H1 (cell line): ENCODE data around the gene C4orf46. TPM values are rescaled to one million over a fixed set of nuclear protein-coding genes. Genes with fewer than 3 reads are reported as not detected.

Source experiments
- CHD7 ChIP-seq: fragments of 300-600 bp; sonication (generic); IDR thresholded peaks from 2 replicates; pipeline ENCODE4 v1.7.1; 2012; ENCODE audit warnings: low read length, moderate library complexity, mild to moderate bottlenecking, inconsistent platforms; ENCODE audit not compliant: insufficient replicate concordance
- polyA plus RNA-seq, 7 experiments: library from polyadenylated mRNA; depleted of rRNA in 3 of 7; stranded (reverse) in 5 of 7; unstranded in 2 of 7; fragments of >200 nt in 5 of 7; fragments of 200-250 nt in 2 of 7; gene quantifications; 1 replicate in 5 of 7; 2 replicates in 1 of 7; 4 replicates in 1 of 7; pipeline versions ENCODE4 v1.2.1 to v1.2.3, GENCODE V29; 2011 to 2013; ENCODE audit warnings: missing spikeins in 2 of 7, mixed read lengths in 2 of 7
- total RNA-seq: library from RNA; stranded (reverse); fragmentation: NEBNext Ultra II Directional; extraction: Animal tissue kit (Norgen Biotek cat#: 25700); gene quantifications from 2 replicates; pipeline ENCODE4 v1.2.1, GENCODE V29; 2021

Gene C4orf46
- total and polyA plus RNA-seq, 2 of the 8 experiments (the other 6 are each of a cell fraction or from before 2014, with no cell fraction given): 19.8 to 28.6 TPM

DNA sequence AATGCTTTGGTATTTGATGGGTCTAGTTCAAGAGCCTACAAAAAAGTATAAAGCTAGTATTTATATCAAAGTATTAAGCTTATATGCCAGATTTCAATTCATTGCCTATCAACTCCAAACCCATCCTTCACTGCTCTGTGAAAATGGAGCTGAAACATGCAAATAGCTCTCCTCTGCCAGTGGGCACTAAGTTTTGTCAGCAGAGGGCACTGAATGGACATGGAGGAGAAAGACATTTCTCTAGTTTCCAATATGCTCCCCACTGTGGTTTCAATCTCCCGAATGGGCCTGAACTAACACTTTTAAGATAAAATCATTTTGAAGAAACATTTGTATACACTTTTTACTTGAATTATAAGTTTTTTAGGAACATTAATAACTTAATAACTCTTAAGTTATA is 39.1 kb upstream of the C4orf46 start (continued):
- no peak for TF ChIP-seq CHD7
